OCI-M2 (cell line): ENCODE data around the gene PTCD2.
"Not testable (repeated sequence)": the region's sequence is repeated elsewhere in the genome, so short reads cannot be mapped to it uniquely, and the experiment has no call there.

Source experiments
- DNase-seq: peaks from one replicate; lab custom pipeline; 2025; ENCODE audit not compliant: unreplicated experiment; lab: John Stamatoyannopoulos, UW

PTCD2 gene

DNA sequence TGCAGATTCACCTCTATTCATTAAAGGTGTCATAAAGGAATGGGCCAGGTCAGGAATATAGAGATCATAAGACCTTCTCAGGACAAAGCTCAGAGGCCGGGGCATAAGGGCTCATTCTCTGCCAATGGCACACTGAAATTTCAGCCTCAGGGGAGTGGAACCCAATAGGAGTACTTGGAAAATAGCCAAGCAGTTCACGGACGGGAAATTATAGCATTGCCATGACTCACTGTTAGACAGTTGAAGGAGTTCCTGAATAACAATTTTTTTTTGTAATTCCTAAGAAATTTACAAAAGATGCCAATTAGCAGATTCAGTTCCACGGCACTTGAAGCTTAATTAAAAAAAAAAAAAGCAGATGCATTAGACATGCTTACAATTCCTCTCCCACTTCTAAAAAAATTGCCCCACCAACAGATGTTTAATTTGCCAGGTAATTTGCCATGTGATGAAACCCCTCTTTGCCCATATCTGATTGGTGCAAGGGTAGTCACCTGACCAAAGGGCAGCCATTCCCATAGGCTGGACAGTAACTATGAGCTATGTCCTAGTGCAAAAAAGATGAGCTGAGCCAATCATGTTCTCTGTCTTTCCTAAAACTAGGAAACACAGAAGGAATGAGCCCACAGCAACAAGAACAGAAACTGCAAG lies 58.6 kb downstream of the PTCD2 start:
- no peak for DNase-seq

DNA sequence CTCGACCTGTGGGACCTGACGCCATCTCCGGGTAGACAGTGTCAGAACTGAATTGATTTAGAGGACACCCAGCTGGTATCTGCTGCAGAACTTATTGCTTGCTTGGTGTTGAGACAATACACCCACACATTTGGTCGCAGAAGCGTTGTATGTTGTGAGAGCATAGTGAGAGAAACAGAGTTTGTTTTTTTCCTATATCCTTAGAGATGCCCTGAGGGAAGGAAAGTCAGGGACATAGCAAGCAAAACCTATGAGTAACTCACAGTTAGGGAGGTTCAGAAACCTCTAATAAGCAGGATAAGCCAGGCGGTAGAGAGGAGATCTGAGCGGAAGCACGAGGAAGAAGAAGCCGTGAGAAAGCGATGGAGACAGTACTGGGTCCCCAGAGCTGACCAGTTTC lies 59.8 kb downstream of the PTCD2 start:
- no peak for DNase-seq

DNA sequence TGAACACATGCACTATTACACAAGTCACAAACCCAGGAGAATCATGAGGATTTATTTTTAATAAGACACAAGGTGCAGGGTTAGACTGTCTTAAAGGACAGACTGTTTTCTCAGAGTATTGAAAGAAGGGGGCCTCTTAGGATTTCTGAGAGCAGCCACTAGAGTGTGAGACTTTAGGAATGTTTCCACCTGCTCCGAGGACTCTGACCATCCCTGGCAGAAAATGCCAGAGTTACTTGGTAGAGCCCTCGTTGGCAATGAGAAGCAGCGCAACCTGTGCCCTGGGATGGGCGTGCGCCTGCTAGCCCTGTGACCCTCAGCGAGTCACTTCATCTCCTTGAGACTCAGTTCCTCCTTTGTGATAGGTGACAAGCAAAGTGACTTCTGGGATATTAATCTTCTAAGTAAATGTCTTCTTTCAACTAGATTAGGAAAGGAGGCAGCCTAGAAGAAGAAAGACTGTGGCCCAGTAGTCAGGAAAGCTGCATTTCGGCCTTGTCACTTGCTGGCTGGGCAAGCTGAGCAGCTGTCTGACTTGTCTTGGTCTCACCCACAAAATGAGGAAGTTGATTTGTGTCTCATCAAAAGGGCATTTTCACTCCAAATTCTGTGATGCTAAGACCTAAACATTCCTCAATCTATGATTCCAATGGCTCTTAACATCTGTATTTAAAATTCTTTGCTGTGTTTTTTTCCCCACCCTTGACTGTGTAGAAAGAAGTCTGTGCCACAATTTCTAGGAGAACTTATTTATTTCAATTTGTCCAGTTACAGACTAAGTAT lies 60.5 kb downstream of the PTCD2 start:
- DNase-seq: no peak

DNA sequence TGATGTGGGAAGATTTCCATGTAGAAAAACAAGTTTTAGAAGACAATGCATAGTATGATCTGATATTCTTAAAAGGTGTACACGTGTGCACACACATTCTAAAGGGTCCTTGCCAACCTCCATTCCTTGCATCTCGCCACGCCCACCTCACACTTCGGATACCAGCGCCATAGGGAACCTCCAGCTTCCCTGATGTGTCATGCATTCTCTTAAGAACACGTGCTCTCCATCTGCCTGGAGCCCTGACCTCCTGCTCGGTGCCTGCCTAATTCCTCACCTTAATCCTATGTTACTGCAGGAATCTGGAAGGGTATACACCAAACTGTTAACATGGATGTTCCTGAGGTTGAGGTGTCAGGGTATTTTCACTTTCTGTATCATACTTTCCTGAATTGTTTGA lies 63.1 kb downstream of the PTCD2 start:
- no peak for DNase-seq

DNA sequence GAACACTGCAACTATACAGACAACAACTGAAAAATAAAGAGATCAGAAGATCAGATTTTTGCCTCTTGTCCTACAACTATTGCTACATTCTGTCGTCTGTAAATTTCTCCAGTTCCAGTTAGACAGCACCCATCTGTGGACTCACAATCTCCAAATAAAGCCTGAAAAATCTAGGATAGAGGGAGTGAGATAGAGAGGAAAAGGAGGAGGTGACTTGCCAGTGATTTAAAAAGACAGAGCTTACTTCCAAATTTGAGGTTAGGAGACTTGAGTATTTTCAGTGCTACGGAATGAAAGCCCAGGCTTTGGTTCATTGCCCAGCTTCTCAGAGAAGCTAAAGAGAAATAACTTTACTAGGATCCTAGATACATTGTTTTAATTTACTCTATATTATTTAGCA lies 63.6 kb downstream of the PTCD2 start:
- no peak for DNase-seq

DNA sequence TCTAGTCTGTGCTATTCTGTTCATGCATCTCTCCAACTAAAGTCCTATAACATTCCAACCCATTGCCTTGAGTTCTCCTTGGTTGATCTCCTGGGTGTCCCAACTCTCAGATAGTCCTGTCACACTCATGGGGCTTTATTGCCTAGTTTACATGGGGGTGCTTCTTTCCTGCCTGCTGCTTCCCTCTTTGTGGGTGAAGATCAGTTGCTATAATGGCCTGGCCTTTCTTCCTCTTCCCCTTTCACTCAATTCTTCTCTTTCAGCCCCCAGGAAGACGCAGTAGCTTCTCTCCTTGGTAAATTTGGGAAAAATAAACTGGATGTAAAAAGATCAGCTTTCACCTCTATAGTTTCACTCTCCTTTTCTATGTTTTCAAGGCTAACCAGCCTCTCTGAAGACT lies 66.5 kb downstream of the PTCD2 start:
- DNase-seq: no peak

DNA sequence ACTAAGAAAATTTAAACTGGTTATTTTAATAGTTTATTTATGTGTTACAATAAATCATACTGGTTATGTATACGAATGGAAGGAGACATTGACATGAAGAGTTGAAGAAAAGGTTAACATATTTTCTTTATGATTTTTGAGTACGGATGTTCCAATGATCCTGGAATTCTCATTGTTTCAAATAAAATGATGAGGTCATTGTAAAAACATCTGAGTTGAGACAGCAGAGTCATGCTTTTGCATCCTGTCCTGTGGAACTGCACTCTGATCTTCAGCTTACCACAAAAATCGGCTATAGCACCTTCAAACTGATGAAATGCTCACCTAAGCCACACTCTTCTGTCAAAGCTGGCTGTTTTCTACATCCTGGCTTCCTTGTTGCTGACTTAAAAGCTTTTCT lies 67.8 kb downstream of the PTCD2 start:
- DNase-seq: no peak

DNA sequence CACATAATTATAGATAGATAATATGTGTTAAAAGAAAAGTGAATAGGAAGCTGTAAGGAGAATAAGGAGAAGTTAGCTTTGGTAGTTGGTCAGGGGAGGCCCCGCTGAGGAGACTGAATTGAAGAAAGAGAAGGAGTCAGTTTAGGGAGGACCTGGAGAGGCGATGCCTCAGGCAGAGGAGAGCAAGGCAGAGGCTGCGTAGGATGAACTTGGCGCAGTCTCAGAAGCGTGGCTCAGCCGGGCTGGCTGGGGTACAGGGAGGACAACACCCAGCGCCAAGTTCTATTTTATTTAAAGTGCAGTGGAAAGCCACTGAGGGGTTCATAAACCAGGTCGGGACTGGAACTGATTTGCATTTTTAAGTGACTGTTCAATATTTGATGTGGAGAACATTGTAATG lies 68.5 kb downstream of the PTCD2 start:
- DNase-seq: no peak

DNA sequence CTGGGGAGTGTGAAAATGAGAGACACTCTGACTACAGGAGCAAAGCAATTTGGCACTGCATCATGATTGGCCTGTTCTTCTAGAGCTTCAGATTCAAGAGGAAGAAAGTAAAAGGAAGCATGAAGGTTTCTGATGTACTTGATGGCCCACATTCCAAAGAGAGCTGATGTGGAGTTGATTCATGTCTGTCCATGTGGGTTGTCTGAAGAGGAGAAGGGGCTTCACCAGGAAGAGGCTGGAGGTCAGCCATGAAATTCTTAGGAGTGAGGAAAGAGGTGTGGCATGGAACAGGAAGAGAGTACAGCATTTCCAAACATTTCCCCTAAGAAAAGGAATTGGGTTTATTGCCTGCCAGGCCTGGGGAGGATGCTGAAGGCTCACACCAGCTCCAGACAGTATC lies 70.7 kb downstream of the PTCD2 start:
- no peak for DNase-seq

DNA sequence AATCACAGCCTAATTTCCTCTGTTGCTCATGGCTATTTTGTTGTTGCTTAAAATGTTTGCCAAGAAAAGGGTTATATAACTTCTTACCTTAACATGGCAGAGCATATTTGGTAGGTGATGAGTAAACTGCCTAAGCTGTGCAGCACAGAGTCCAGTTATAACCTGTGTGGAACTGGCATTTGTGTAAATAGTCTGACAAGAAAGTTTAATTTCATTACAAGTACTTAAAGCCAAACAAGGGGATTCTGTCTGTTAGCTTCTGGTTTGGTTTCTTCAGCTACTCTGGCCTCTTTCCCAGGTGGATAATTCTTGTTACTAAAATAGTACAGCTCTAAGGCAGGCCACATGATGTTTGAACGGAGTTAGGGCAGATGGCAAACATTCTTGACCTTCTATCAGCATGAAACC lies 72.2 kb downstream of the PTCD2 start:
- DNase-seq: no peak

DNA sequence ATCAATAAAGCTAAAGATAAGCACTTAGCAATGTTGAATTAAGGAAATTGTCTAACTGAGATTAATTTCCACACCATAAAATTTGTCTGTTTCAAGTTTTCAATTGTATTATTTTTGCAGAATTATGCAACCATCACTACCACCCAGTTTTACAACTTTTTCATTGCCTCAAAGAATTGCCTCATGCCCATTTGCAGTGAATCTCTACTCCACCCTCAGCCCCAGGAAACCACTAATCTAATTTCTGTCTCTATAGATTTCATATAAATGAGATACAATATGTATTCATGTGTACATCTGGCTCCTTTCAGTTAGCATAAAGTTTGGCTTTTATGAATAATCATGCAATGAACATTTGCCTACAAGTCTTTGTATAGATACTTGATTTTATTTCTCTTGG lies 72.9 kb downstream of the PTCD2 start:
- no peak for DNase-seq

DNA sequence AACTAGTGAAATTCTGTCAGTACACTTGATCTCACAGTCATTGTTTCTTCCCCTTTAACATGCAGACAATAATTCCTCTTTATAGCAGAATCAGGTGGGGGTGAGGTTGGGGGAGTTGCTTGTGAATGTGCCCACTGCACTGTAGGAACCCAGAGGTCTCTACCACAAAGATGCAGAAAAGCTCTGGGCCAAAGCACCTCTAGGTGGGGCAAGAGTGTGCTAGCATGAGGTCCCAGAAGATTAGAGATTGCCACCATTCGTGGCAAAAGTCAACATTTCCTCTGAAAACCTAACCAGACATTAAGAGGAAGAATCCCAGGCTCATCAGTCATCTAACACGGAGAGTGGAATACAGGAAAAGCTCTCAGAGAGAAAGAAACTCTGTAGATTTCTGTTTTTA lies 74.5 kb downstream of the PTCD2 start:
- DNase-seq: no peak

DNA sequence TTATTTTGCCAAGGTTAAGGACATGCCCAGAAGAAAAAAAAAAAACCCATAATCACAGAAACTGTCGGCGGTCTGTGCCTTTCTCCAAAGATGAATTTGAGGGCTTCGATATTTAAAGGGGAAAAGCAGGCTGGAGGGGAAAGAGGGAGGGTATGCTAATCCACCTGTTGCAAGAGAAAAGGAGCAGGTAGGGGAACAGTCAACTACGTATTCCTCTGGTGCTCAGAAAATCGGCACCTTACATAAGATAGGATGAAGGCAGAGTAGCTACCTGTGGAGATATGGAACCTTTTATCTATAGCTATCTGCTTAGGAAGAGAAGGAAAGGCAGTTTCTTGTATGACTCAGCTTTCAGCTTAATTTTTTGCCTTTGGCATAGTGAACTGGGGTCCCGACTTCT lies 77.7 kb downstream of the PTCD2 start:
- no peak for DNase-seq

DNA sequence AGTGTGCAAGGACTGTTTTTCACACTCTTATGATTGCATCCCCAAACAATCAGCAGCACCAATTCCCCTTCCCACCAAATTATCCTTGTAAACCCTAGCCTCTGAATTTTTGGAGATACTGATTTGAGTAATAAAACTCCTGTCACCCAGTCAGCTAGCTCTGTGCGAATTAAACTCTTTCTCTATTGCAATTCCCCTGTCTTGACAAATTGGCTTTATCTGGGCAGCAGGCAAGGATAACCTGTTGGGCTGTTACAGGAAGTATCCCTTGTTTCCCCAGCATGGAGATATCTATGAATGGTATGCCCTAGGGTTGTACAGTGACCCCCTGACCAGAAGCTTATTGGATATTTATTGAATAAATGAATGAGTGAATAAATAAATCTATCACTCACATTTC lies 80.8 kb downstream of the PTCD2 start:
- DNase-seq: no peak

DNA sequence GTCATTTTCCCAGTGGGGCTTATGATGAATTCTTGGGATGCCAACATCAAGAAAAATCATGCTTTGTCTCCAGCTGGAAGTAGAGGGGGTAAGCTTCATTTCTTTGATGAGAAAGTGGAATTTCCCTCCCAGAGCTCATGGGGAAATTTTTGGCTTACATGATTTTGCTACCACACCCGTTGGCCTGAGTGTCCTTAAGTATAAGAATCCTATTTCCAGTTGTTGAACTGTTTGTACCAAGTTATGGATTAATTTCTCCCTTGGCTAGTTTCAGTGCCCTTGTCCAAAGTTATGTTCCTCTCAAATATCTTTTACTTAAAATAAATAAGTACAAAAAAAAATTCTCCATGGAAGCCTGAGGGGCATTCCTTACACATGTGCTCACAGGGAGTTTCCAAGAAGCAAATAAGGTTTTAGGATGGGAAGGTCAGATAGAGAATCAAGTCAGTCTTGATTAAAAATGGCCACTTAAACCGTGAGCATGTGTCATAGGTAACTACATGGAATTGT lies 82.3 kb downstream of the PTCD2 start:
- DNase-seq: no peak

DNA sequence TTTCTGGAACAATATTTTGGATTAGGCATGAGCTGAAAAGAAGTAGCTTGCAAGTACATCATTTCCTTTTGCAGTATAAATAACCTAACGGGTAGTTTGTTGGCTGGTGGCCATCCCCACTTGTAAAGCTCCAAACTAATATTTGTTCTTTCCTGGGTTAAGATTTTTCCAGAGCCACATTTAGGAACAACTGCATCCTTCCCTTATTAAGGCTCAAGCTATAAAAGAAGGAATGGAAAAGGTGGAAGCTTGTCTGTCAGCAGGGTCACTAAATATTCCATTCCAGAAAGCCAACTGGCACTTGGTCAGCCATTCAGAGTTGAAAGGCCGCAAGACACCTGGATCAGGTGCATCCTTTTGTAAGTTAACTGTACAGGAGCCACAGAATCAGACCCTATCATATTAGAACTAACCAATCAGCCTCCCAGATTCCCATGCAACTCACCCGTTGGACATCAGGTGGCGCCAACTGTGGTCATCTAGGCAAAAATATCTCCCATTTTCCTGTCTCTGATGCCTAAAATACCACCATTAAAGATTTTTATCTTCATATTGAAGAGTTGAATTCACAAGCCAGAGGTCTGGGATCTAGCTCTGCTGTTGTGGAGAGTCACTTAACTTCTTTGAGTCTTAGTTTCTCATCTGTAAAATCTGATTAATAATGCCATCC lies 82.9 kb downstream of the PTCD2 start:
- no peak for DNase-seq

DNA sequence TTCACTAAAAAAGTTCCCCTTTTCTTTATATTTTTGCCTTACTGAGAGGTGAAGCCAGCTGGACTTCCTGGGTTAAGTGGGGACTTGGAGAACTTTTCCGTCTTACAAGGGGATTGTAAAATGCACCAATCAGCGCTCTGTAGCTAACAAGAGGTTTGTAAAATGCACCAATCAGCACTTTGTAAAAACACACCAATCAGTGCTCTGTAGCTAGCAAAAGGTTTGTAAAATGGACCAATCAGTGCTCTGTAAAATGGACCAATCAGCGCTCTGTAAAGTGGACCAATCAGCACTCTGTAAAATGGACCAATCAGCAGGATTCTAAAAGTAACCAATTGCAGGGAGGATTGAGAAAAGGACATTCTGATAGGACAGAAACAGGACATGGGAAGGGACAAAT lies 84.6 kb downstream of the PTCD2 start:
- not testable (repeated sequence) for DNase-seq

DNA sequence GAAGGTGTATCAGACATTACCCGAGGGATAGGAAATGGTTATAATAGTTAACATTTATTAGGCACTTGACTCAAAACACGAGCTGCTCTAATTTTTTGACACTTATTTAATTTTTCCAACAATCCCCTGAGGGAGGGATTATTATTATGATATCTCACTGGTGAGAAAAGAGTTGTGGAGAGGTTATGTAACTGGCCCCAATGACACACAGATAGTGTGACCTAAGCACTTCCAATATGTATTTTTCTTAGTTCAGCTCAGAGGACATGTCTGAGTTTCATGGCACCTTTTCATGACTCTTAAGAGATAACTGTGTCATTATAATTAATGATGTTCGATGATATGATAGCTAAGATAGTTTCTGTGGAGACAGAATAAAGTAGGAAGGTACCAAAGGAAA lies 86.9 kb downstream of the PTCD2 start:
- no peak for DNase-seq

DNA sequence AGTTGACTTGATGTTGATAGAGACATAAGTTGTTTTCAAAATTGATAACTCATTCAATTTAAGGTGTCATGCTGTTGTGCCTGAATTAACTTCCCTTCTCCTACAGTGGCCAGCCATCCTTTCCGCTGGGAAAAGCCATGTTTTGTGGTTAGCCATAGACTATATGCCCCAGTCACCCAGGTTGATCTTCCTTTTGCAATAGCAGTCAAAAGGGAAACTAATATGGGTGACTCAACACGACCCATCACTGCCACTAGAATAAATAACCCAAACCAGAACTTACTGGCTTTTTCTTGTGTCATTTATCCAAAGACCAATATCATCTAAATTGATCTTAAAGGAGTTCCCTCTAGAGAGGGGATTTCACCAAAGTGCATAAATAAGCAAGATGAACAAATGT lies 87.4 kb downstream of the PTCD2 start:
- DNase-seq: no peak

DNA sequence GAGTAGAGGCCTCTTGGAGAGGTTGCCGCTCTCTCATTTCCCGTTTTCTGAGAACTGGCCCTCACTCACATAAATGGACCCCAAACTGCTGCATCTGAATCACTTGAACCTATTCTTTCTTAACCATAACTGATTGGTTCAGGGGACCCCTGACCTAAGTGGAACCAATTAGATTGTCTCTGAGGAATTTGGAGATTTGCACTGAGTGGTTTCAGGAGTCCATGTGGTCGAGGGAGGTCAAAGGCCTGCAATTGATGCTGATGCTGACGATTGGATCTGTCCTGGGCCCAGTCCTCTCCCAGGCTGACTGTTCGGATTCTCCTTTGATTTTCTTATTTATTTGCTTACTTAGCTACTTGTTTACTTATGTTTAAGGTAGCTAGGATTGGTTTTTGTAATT lies 88.0 kb downstream of the PTCD2 start:
- DNase-seq: no peak

DNA sequence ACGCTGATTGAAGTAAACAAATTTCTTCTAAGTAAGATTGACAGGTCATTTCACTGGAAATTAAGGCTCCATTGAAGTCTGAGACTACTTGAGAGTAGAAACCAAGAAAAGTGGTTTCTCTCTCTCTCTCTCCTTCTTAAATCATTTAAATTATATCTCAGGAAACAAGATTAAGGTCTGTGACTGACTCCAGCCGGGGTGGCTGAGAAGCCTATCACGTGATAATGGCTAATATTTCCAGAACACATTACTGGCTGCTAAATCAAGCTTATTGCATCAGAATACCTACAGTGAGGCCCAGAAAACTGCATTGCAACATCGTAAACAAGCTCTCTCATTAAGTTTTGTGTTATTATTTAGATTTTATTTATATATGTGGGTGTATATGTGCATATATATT lies 88.4 kb downstream of the PTCD2 start:
- DNase-seq: no peak

DNA sequence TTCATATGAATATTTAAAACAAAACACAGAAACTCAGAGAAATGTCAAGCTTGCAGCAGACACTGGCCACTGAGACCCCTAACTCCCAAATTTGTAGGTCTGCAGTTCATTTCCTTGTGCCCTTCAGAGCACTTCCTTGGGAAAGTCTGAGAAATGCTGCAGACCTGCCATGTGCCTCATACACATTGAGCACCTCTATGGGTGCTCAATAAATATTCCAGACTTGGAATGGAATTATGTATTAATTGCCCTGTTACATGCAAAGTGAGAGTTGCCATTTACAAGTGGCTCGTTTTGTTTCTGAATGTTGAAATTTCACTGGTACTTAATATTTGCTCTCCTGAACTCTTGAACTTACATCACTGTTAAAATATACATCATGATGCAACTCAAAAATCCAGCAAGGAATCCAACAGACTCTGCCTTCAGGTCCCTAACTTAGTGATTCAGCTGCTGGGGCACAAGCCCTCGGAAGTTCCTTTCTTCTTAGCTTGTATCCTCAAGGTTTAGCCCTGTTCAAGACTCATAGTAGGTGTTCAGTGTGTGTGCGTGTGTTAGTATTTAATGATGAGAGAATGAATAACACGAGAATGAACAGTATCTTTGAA lies 90.6 kb downstream of the PTCD2 start:
- no peak for DNase-seq
